HepG2 (cell line): ENCODE data around the gene NBEAL2.

Experiments used
- CEBPB ChIP-seq: IDR thresholded peaks from 2 replicates; pipeline ENCODE4 v1.6.1; 2011; ENCODE audit warnings: low read depth, low read length, improper control_type of control experiment, borderline replicate concordance
- ESRRA ChIP-seq: sonication (generic); formaldehyde crosslinking; IDR thresholded peaks from 2 replicates; pipeline ENCODE4 v1.5.1; 2020; ENCODE audit warnings: mild to moderate bottlenecking, low read depth, missing genetic modification reagents
- HNRNPUL1 ChIP-seq: fragments of 200-400 bp; formaldehyde crosslinking; IDR thresholded peaks from 2 replicates; pipeline ENCODE4 v1.6.1; 2017; ENCODE audit warnings: low read depth, mild to moderate bottlenecking, low read length, moderate library complexity
- KAT7 ChIP-seq: IDR thresholded peaks from 2 replicates; pipeline ENCODE4 v1.6.1; 2018; ENCODE audit warnings: borderline replicate concordance, missing compliant biosample characterization
- POLR2AphosphoS5 ChIP-seq: IDR thresholded peaks from 2 replicates; pipeline ENCODE4 v1.6.1; 2012; ENCODE audit warnings: low read depth, low read length
- TCF7 ChIP-seq: sonication (generic); IDR thresholded peaks from 2 replicates; pipeline ENCODE4 v1.6.1; 2016; ENCODE audit warnings: antibody characterized with exemption, low read depth
- TEAD2 ChIP-seq: sonication (generic); formaldehyde crosslinking; IDR thresholded peaks from 2 replicates; pipeline ENCODE4 v1.9.0; 2021; ENCODE audit warnings: missing genetic modification reagents
- WIZ ChIP-seq: sonication (generic); formaldehyde crosslinking; IDR thresholded peaks from 2 replicates; pipeline ENCODE4 v1.5.1; 2020; ENCODE audit warnings: mild to moderate bottlenecking, missing genetic modification reagents
- ZNF274 ChIP-seq: sonication (generic); formaldehyde crosslinking; IDR thresholded peaks from 2 replicates; pipeline ENCODE4 v1.5.1; 2020; ENCODE audit warnings: mild to moderate bottlenecking, missing genetic modification reagents
- ZNF552 ChIP-seq: sonication (generic); formaldehyde crosslinking; IDR thresholded peaks from 2 replicates; pipeline ENCODE4 v1.9.0; 2022; ENCODE audit warnings: missing genetic modification reagents, mild to moderate bottlenecking, borderline replicate concordance
- TF ChIP-seq, protein P1 (sequence below): sonication (generic); formaldehyde crosslinking; IDR thresholded peaks from 2 replicates; pipeline ENCODE4 v1.8.1; 2023; ENCODE audit warnings: mild to moderate bottlenecking, missing genetic modification reagents
- TF ChIP-seq, protein P2 (sequence below): sonication (generic); formaldehyde crosslinking; IDR thresholded peaks from 2 replicates; pipeline ENCODE4 v1.5.0; 2020; ENCODE audit warnings: mild to moderate bottlenecking, missing genetic modification reagents, moderate library complexity
- TF ChIP-seq, protein P3 (sequence below): sonication (generic); formaldehyde crosslinking; IDR thresholded peaks from 2 replicates; pipeline ENCODE4 v1.4.0; 2020; ENCODE audit warnings: missing genetic modification reagents, mild to moderate bottlenecking, borderline replicate concordance
- TF ChIP-seq, protein P4 (sequence below), 2 experiments: sonication (generic) in 1 of 2; formaldehyde crosslinking in 1 of 2; IDR thresholded peaks; 2 replicates each; pipeline versions ENCODE4 v1.5.1 to v1.6.1; 2011 to 2020; ENCODE audit warnings: borderline replicate concordance in 1 of 2, low read depth in 1 of 2, low read length in 1 of 2, mild to moderate bottlenecking in 1 of 2, missing genetic modification reagents in 1 of 2, moderate library complexity in 1 of 2

DNA sequence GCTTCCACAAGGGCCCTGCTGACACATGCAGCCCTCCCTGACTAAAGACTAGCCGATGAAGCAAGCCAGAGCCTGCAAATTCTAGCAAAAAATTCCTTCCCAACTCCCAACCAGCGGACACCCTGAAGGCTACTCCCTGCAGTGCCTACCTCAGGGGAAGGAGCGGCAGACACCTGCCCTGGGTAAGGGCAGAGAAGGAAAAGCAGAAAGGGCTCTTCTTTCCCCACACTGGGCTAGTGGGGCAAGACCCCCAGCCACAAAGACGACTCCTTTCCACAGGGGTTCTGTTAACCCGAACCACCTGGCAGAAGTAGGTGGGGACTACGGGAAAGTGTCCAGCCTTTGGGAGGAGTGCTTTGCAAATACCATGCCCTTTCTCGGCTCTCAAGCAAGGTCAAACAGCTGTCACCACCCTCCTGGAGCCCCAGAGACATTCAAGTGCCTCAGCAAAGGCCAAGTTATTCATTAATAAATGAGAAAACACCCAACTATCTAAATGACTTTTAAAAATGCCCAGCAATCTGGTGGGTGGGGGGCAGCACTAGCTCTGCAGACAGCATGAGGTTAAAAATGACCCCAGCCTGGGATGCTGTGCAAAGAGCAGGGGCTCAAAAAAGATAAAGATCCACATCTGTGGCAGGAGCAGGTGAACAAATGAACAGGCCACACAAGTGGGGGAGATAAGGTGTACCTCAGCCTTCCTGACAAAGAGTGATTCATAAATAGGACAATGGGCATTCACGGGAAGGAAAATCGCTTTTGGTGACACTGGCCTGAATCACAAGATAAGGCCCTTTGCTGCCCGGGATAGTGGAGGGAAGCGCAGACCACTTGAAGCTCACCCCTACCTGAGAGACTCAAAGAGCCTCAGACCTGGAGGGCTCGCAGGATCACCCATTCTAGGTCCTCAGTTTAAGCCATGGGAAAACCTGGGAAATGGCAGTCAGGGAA lies 36.0 kb upstream of the NBEAL2 start:
- TF ChIP-seq CEBPB (no peak), ZNF552 (CRISPR knock-in tag) (no peak), ESRRA (CRISPR knock-in tag) (no peak), TEAD2 (CRISPR knock-in tag) (no peak), TCF7 (peak; percentile 51), WIZ (CRISPR knock-in tag) (no peak), HNRNPUL1 (no peak), POLR2AphosphoS5 (no peak), KAT7 (CRISPR knock-in tag) (no peak), ZNF274 (CRISPR knock-in tag) (no peak)
- TF ChIP-seq, protein P1, sequence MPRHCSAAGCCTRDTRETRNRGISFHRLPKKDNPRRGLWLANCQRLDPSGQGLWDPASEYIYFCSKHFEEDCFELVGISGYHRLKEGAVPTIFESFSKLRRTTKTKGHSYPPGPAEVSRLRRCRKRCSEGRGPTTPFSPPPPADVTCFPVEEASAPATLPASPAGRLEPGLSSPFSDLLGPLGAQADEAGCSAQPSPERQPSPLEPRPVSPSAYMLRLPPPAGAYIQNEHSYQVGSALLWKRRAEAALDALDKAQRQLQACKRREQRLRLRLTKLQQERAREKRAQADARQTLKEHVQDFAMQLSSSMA (CRISPR knock-in tag): no peak
- TF ChIP-seq, protein P2, sequence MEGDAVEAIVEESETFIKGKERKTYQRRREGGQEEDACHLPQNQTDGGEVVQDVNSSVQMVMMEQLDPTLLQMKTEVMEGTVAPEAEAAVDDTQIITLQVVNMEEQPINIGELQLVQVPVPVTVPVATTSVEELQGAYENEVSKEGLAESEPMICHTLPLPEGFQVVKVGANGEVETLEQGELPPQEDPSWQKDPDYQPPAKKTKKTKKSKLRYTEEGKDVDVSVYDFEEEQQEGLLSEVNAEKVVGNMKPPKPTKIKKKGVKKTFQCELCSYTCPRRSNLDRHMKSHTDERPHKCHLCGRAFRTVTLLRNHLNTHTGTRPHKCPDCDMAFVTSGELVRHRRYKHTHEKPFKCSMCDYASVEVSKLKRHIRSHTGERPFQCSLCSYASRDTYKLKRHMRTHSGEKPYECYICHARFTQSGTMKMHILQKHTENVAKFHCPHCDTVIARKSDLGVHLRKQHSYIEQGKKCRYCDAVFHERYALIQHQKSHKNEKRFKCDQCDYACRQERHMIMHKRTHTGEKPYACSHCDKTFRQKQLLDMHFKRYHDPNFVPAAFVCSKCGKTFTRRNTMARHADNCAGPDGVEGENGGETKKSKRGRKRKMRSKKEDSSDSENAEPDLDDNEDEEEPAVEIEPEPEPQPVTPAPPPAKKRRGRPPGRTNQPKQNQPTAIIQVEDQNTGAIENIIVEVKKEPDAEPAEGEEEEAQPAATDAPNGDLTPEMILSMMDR: 0 out of 2 replicates have a peak, but pooled peaks have one; percentile 14
- TF ChIP-seq, protein P3, sequence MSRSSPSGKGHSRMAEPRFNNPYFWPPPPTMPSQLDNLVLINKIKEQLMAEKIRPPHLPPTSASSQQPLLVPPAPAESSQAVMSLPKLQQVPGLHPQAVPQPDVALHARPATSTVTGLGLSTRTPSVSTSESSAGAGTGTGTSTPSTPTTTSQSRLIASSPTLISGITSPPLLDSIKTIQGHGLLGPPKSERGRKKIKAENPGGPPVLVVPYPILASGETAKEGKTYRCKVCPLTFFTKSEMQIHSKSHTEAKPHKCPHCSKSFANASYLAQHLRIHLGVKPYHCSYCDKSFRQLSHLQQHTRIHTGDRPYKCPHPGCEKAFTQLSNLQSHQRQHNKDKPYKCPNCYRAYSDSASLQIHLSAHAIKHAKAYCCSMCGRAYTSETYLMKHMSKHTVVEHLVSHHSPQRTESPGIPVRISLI (CRISPR knock-in tag): no peak
- TF ChIP-seq, protein P4, sequence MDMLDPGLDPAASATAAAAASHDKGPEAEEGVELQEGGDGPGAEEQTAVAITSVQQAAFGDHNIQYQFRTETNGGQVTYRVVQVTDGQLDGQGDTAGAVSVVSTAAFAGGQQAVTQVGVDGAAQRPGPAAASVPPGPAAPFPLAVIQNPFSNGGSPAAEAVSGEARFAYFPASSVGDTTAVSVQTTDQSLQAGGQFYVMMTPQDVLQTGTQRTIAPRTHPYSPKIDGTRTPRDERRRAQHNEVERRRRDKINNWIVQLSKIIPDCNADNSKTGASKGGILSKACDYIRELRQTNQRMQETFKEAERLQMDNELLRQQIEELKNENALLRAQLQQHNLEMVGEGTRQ (IDR thresholded peaks at IDR 0.05; ENCODE audit: low read depth, low read length): no peak
- TF ChIP-seq, protein P4 (CRISPR knock-in tag; IDR thresholded peaks at IDR 0.05; ENCODE audit: borderline replicate concordance): no peak
